WTC11 (cell line): Measurements from ENCODE around the gene ASTN2.

Source experiments
- AFF4 ChIP-seq: sonication (generic); formaldehyde crosslinking; IDR thresholded peaks from 2 replicates; pipeline ENCODE4 v1.8.1; 2023; ENCODE audit warnings: mild to moderate bottlenecking, missing genetic modification reagents, borderline replicate concordance
- CTCF ChIP-seq: fragments of 200-600 bp; IDR thresholded peaks from 2 replicates; pipeline ENCODE4 v1.8.0; 2022; ENCODE audit warnings: antibody characterized with exemption
- SP1 ChIP-seq: sonication (generic); formaldehyde crosslinking; conservative IDR thresholded peaks from 2 replicates; pipeline ENCODE4 v1.8.1; 2022; ENCODE audit warnings: missing genetic modification reagents
- USF1 ChIP-seq: sonication (generic); formaldehyde crosslinking; IDR thresholded peaks from 2 replicates; pipeline ENCODE4 v1.8.0; 2022; ENCODE audit warnings: mild to moderate bottlenecking, missing genetic modification reagents
- USF2 ChIP-seq: sonication (generic); formaldehyde crosslinking; IDR thresholded peaks from 2 replicates; pipeline ENCODE4 v1.8.1; 2023; ENCODE audit warnings: mild to moderate bottlenecking, missing genetic modification reagents, moderate library complexity
- ZNF263 ChIP-seq: sonication (generic); formaldehyde crosslinking; IDR thresholded peaks from 2 replicates; pipeline ENCODE4 v1.8.1; 2022; ENCODE audit warnings: low read depth, mild to moderate bottlenecking, moderate library complexity, missing genetic modification reagents
- ZNF425 ChIP-seq: fragments of 250-450 bp; sonication (Bioruptor Pico); conservative IDR thresholded peaks from 2 replicates; pipeline ENCODE4 v1.9.0; 2021; ENCODE audit warnings: mild to moderate bottlenecking

GRCh38 chr9:117098331-117098730 is 316.5 kb downstream of the ASTN2 start:
- no peak for TF ChIP-seq SP1 (CRISPR knock-in tag)
- TF ChIP-seq USF1 (CRISPR knock-in tag), result no peak
- TF ChIP-seq CTCF, result no peak
- TF ChIP-seq ZNF425 (CRISPR knock-in tag), result no peak
- no peak for TF ChIP-seq AFF4
- no peak for TF ChIP-seq ZNF263 (CRISPR knock-in tag)
- TF ChIP-seq USF2 (CRISPR knock-in tag), result no peak
